LNCaP clone FGC (cell line): ENCODE data around the gene SDF2L1.
"Not testable (repeated sequence)": the region's sequence is repeated elsewhere in the genome, so short reads cannot be mapped to it uniquely, and the experiment has no call there.

Source experiments
- DNase-seq: peaks from one replicate; pipeline ENCODE4 v3.0.0-alpha.2; 2011; ENCODE audit warnings: low read depth
- H3K4me3 ChIP-seq: 2 replicates; pipeline ENCODE4 v1.5.1; 2011; ENCODE audit warnings: mild to moderate bottlenecking, low read depth, low read length, control low read depth
- TF ChIP-seq, protein P1 (sequence below): IDR thresholded peaks from 2 replicates; pipeline ENCODE4 v1.5.1; 2012; ENCODE audit warnings: mild to moderate bottlenecking; ENCODE audit not compliant: control insufficient read depth, insufficient read depth; ENCODE audit errors: extremely low read depth

Gene SDF2L1

DNA sequence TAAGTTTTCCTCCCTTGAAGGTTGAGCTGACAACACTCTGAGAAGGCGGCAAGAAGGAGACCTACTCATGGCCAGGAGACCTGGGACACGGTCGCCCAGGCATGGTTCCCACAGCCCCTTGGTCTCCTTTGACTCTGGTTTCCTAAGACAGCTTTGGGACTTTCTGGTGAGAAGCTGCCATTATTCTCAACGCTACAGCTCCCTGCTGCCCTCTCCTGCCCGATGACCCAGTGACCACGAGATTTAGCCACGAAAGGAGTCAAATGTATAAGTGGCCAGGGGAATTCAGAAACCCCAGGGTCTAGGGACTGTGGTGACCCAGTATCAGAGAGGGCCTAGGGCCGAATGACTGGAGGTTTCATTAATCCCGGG is 699 bp upstream of the SDF2L1 start:
- TF ChIP-seq, protein P1, sequence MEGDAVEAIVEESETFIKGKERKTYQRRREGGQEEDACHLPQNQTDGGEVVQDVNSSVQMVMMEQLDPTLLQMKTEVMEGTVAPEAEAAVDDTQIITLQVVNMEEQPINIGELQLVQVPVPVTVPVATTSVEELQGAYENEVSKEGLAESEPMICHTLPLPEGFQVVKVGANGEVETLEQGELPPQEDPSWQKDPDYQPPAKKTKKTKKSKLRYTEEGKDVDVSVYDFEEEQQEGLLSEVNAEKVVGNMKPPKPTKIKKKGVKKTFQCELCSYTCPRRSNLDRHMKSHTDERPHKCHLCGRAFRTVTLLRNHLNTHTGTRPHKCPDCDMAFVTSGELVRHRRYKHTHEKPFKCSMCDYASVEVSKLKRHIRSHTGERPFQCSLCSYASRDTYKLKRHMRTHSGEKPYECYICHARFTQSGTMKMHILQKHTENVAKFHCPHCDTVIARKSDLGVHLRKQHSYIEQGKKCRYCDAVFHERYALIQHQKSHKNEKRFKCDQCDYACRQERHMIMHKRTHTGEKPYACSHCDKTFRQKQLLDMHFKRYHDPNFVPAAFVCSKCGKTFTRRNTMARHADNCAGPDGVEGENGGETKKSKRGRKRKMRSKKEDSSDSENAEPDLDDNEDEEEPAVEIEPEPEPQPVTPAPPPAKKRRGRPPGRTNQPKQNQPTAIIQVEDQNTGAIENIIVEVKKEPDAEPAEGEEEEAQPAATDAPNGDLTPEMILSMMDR, result peak; percentile 79
- H3K4me3 ChIP-seq, result peak overlapping the region; percentile 77
- peak; percentile 31 for DNase-seq

DNA sequence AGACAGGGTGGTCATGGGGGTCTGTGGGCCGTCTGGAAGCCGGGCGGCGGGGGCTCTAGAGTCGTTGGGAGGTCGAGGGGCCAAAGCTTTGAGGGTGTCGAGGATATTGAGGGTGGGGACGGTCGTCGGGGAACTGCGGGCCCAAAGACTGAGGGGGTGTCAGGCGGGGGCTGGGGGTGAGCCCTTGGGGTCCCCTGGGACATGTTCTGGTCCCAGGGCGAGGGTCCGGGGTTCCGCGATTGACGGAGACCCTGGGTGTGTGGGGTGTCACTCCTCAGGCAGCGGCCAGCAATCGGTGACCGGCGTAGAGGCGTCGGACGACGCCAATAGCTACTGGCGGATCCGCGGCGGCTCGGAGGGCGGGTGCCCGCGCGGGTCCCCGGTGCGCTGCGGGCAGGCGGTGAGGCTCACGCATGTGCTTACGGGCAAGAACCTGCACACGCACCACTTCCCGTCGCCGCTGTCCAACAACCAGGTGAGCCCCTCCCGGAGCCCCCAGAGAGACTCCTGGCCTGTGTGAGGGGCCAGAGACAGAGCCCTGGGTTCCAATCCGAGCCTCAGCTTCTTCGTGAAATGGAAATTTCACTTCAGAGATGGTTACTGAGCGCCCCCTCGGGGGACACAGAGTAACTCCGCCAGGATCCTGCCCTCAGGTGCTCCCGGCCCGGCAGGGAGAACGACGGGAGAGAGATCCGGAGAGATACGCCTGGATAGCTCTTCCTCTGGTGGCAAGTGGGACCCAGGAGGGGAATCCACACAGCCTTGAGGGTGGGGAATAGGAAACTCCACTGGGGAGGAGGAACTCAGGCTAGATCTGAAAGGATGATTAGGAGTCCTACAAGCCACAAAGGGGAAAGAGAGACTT is 714 bp downstream of the SDF2L1 start:
- TF ChIP-seq, protein P1, result peak; percentile 54
- DNase-seq, result no peak
- peak overlapping the region; percentile 77 for H3K4me3 ChIP-seq

DNA sequence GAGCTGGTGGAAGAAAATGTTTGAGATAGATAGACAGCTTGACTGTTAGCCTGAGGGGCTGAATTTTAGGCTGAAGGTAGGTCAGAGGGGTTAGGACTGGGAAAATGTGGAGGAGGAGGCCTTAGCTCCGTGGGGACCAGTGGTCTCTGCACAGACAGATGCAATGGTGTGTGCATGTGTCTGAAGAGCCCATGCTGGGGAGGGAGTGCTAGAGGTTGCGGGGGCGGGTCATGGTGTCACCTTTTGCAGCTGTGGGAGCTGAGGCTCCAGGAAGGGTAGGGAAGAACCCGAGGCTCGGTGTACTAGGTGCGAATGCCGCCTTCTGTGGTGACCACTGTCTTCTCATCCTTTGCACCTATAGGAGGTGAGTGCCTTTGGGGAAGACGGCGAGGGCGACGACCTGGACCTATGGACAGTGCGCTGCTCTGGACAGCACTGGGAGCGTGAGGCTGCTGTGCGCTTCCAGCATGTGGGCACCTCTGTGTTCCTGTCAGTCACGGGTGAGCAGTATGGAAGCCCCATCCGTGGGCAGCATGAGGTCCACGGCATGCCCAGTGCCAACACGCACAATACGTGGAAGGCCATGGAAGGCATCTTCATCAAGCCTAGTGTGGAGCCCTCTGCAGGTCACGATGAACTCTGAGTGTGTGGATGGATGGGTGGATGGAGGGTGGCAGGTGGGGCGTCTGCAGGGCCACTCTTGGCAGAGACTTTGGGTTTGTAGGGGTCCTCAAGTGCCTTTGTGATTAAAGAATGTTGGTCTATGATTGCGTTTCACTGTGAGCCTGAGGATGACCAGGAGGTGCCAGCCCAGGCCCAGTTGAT is 1.6 kb downstream of the SDF2L1 start:
- peak overlapping the region; percentile 77 for H3K4me3 ChIP-seq
- TF ChIP-seq, protein P1, result no peak
- no peak for DNase-seq

DNA sequence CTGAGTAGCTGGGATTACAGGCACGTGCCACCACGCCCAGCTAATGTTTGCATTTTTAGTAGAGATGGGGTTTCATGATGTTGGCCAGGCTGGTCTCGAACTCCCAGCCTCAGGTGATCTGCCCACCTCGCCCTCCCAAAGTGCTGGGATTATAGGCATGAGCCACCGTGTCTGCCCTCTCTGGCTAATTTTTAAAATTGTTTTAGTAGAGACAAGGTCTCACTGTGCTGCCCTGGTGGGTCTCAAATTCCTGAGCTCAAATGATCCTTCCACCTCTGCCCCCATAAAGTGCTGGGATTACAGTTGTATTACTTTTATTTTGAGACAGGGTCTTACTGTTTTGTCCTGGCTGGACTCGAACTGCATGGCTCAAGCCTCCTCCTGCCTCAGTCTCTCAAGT is 3.4 kb downstream of the SDF2L1 start:
- not testable (repeated sequence) for DNase-seq, H3K4me3 ChIP-seq

DNA sequence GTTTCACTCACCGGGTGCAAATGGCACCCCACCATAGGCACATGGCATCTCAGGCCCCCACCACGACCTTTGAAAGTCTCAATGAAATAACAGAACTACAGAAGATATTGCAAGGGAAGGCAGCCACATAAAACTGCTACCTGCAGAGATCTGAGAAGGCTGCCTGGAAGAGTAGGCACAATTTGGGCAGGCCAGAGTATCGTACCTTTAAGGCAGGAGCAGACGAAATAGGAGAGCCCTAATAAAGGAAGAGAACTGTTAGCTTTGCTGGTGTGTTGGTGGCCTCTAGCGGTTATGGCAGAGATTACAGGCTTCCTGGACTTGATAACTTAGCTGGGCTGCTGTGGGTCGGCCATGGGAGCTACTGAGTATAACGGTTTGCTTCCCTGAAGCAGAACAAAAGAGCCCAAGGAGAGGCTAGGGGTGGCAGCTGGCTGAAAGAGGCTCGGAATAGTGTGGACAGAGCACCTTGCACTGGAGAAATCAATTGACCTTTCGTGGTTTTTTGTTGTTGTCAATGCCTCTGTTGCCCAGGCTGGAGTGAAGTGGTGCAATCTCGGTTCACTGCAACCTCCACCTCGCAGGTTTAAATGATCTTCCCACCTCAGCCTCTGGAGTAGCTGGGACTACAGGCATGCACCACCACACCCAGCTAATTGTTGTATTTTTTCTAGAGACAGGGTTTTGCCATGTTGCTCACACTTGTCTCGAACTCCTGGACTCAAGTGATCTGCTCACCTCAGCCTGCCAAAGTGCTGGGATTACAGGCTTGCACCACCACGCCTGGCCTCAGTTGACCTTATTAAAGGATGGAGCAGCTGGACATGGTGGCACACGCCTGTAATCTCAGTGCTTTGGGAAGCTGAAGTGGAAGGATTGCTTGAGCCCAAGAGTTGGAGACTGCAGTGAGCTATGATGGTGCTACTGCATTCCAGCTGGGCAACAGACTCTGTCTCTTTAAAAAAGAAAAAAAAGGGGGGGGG is 4.8 kb downstream of the SDF2L1 start:
- TF ChIP-seq, protein P1, result peak; percentile 87
- DNase-seq, result peak; percentile 47

DNA sequence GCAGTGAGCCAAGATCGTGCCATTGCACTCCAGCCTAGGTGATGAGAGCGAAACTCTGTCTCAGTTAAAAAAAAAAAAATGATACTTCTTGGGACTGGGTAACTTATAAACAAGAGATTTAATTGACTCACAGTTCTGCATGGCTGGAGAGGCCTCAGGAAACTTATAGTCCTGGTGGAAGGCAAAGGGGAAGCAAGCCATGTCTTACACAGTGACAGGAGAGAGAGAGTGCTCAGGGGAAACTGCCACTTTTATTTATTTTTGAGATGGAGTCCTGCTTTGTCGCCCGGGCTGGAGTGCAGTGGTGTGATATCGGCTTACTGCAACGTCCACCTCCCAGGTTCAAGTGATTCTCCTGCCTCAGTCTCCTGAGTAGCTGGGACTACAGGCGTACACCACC is 8.2 kb downstream of the SDF2L1 start:
- no peak overlapping the region for H3K4me3 ChIP-seq
- TF ChIP-seq, protein P1, result no peak

More for the DNA sequence above, 4.8 kb downstream of the SDF2L1 start:
- no peak overlapping the region for H3K4me3 ChIP-seq

More for the DNA sequence above, 8.2 kb downstream of the SDF2L1 start:
- no peak for DNase-seq
